Nephron progenitor cell (in vitro differentiated cells): Measurements from ENCODE around the gene SPAG7.

Source experiments
- DNase-seq: peaks from one replicate; pipeline ENCODE4 v3.0.0; 2021
- H3K27ac Mint-ChIP-seq: 2 replicates; pipeline ENCODE4 v1.8.0; 2021; ENCODE audit warnings: mild to moderate bottlenecking, moderate library complexity, mixed read lengths
- H3K27me3 Mint-ChIP-seq: 2 replicates; pipeline ENCODE4 v1.8.0; 2021; ENCODE audit warnings: mild to moderate bottlenecking, low read depth, mixed read lengths; ENCODE audit not compliant: poor library complexity
- H3K36me3 Mint-ChIP-seq: 2 replicates; pipeline ENCODE4 v1.8.0; 2021; ENCODE audit warnings: low read depth, mixed read lengths
- H3K4me1 Mint-ChIP-seq: 2 replicates; pipeline ENCODE4 v1.8.0; 2021; ENCODE audit warnings: mixed read lengths
- H3K4me3 Mint-ChIP-seq: 2 replicates; pipeline ENCODE4 v1.8.0; 2021; ENCODE audit warnings: mild to moderate bottlenecking, moderate library complexity, mixed read lengths
- H3K9me3 Mint-ChIP-seq: 2 replicates; pipeline ENCODE4 v1.8.0; 2021; ENCODE audit warnings: mild to moderate bottlenecking, moderate library complexity, mixed read lengths
- CTCF ChIP-seq: fragments of 200-600 bp; sonication (generic); IDR thresholded peaks from 2 replicates; pipeline ENCODE4 v1.5.0; 2021; ENCODE audit warnings: antibody characterized with exemption

The SPAG7 gene

GRCh38 chr17:4994081-4994595 lies 26.5 kb upstream of the SPAG7 start:
- Mint-ChIP-seq H3K4me3 (no peak overlapping the region), H3K4me1 (peaks cover 30% of the 10 kb centered on the region), H3K27me3 (peaks cover 37% of the 10 kb centered on the region), H3K36me3 (no peaks in the 10 kb centered on the region), H3K27ac (no peak overlapping the region), H3K9me3 (peaks cover 4% of the 10 kb centered on the region)
- no peak for TF ChIP-seq CTCF
- DNase-seq = no peak

GRCh38 chr17:4987767-4988567 lies 20.4 kb upstream of the SPAG7 start:
- no peak overlapping the region for H3K27ac Mint-ChIP-seq
- peaks cover 38% of the 10 kb centered on the region for H3K4me1 Mint-ChIP-seq
- TF ChIP-seq CTCF = no peak
- H3K9me3 Mint-ChIP-seq = no peaks in the 10 kb centered on the region
- H3K27me3 Mint-ChIP-seq = peaks cover 12% of the 10 kb centered on the region
- DNase-seq = no peak
- peak overlapping the region; percentile 82 for H3K4me3 Mint-ChIP-seq
- peaks cover 6% of the 10 kb centered on the region for H3K36me3 Mint-ChIP-seq

GRCh38 chr17:4986951-4987766 lies 19.5 kb upstream of the SPAG7 start, which contains the start of gene CAMTA2:
CAMTA2 (minus strand) TSS chr17:4987675; CDS start chr17:4986222, 1,453 bp downstream.
- Mint-ChIP-seq H3K4me3 (peak within 1 kb of the TSS; percentile 82), H3K4me1 (peaks cover 38% of the 10 kb centered on the region), H3K36me3 (peaks cover 9% of the 10 kb centered on the region), H3K27ac (no peak within 1 kb of the TSS), H3K9me3 (no peaks in the 10 kb centered on the region), H3K27me3 (peaks cover 10% of the 10 kb centered on the region)
- DNase-seq = peak; percentile 90
- TF ChIP-seq CTCF = peak; percentile 64

GRCh38 chr17:4986403-4986802 lies 18.8 kb upstream of the SPAG7 start:
- Mint-ChIP-seq H3K36me3 (peaks cover 10% of the 10 kb centered on the region), H3K27me3 (peaks cover 9% of the 10 kb centered on the region), H3K4me3 (peak overlapping the region; percentile 82), H3K27ac (no peak overlapping the region), H3K9me3 (no peaks in the 10 kb centered on the region), H3K4me1 (peaks cover 34% of the 10 kb centered on the region)
- no peak for DNase-seq
- no peak for TF ChIP-seq CTCF

- H3K36me3 Mint-ChIP-seq = peaks cover 21% of the 10 kb centered on the region
- no peak for TF ChIP-seq CTCF
- H3K4me3 Mint-ChIP-seq = no peak overlapping the region
- peaks cover 5% of the 10 kb centered on the region for H3K27me3 Mint-ChIP-seq
- no peak overlapping the region for H3K27ac Mint-ChIP-seq
- no peaks in the 10 kb centered on the region for H3K9me3 Mint-ChIP-seq
- DNase-seq = no peak
- H3K4me1 Mint-ChIP-seq = peaks cover 29% of the 10 kb centered on the region
Measured at GRCh38 chr17:4982305-4982704, 14.7 kb upstream of the SPAG7 start.
